NCI-H460 (cell line): ENCODE measurements around the gene ELMO2. TPM values are rescaled to one million over a fixed set of nuclear protein-coding genes. Genes with fewer than 3 reads are reported as not detected.

Source experiments
- DNase-seq: peaks from one replicate; pipeline ENCODE4 v3.0.0-alpha.2; 2016; ENCODE audit warnings: low read depth; ENCODE audit errors: extremely low read depth
- polyA plus RNA-seq: library from polyadenylated mRNA; depleted of rRNA; stranded (reverse); fragments of >200 nt; gene quantifications from 2 replicates; pipeline ENCODE4 v1.2.3, GENCODE V29; 2014; cell fraction: nucleus; rRNA removed
- total RNA-seq: library from RNA; depleted of rRNA; stranded (reverse); fragments of >200 nt; shearing (Covaris generic); gene quantifications from 2 replicates; pipeline ENCODE4 v1.2.3, GENCODE V29; 2014; rRNA removed

ELMO2 gene
- 14.1 and 22.3 TPM in 2 replicates for total RNA-seq
- 17.6 and 26.8 TPM in 2 replicates for polyA plus RNA-seq

DNA sequence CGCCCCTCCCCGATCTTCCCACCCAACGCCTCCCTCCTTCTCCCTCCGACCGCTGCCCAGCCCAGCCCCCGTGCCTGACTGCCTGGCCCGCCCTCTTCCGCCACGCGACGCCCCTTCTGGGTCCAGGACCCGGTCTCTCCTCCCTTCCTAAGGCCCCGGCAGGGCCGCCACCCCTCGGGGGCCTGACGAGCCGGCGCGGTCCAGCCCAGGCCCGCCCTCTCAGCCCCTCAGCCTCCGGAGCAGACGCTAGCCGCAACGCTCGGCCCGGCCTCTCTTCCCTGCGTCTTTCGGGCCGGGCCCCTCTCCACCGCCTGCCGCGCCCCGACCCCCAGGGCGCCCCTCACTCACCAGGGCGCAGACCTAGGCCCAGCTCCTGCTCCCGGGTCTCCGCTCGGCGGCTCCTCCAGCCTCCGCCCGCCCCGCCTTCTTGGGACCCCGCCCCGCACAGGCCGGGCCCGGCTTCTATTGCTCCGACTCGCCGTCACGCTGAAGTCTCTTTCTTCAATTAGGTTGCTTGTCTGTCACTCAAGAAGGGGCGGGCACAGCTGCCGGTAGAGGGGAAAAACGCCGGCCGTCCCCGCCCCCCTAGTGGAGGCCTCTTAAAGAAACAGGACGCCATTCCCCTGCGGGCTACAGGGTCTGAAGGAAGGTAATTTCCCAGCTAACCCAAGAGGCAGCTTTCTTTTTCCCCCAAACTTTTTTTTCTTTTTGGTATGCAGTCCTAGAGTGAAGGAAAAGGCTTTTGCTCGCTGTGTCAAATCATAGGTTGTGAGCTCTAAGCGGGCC lies at the start of gene ELMO2:
ELMO2 (minus strand) TSS at position 416 of the 786 bp plus-strand sequence. CDS start 12,133 bp downstream, outside the sequence.
- DNase-seq: peak; percentile 96

GRCh38 chr20:46455729-46456128 lies 49.3 kb upstream of the ELMO2 start:
- no peak for DNase-seq

DNA sequence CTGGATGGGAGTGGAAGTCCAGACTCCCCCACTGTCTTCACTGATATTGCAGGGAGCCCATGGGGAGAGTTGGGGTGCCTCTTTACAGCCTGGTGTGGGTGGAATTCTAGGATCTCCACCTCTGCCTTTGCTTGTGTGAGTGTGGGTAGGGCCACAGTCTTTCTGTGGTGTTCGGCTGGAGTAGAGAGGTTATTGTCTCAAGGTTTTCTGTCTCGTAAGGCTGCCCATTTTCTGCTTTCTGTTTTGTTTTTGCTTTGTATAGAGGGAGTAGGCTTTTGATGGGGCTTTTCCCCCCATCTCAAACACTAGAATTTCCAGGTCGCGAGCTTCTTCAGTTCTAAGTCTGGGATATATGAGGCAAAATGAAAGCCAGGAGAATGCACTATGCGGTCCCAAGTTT lies 40.4 kb upstream of the ELMO2 start:
- DNase-seq: no peak

GRCh38 chr20:46439837-46440236 lies 33.4 kb upstream of the ELMO2 start:
- DNase-seq: no peak

DNA sequence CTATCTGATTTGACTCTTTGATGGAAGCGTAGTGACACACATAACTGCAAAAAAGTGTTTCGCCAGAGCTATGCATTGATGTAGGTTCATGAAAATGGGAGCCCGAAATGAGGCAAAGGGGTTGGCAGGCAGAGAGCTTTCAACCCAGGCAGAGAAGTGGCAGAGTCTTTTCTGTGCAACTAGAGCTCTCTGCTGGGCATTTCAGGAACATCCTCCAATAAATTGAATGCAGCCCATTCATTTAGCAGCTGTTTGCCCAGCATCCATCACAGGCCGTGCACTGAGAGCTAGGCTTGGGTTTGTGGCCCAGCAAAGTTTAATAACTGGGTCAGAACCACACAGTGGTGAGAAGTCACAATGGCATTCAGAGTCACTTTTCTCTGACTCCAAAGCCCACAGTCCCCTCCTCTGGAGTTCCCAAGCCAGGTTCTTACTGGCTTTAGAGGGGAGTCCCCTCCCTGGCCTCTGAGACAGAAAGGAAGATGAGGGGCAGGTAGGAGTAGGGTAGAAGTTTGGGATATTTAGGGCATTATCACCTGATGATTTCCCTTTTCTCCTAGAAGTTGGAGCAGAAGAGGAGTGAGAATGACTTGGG lies 31.8 kb upstream of the ELMO2 start:
- DNase-seq: peak; percentile 41

GRCh38 chr20:46435146-46435545 lies 28.7 kb upstream of the ELMO2 start:
- no peak for DNase-seq

GRCh38 chr20:46434597-46434996 lies 28.2 kb upstream of the ELMO2 start:
- DNase-seq: no peak

DNA sequence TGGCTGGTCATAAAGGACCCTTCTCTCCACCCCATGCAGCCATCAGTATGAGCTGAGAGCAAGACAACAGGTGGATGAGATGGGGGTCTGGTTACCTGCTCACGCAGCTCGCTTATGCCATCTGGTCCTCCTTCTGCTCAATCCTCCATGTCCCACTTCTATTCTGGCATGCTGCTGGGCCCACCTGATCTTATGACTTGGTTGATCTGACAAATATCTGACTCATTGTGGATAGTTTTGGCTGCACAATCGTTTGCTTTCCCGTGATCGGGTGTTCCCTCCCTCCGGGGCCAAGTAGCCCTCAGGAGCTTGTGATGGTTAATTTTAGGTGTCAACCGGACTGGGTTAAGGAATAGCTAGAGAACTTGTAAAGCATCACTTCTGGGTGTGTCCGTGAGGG lies 26.6 kb upstream of the ELMO2 start:
- DNase-seq: no peak

DNA sequence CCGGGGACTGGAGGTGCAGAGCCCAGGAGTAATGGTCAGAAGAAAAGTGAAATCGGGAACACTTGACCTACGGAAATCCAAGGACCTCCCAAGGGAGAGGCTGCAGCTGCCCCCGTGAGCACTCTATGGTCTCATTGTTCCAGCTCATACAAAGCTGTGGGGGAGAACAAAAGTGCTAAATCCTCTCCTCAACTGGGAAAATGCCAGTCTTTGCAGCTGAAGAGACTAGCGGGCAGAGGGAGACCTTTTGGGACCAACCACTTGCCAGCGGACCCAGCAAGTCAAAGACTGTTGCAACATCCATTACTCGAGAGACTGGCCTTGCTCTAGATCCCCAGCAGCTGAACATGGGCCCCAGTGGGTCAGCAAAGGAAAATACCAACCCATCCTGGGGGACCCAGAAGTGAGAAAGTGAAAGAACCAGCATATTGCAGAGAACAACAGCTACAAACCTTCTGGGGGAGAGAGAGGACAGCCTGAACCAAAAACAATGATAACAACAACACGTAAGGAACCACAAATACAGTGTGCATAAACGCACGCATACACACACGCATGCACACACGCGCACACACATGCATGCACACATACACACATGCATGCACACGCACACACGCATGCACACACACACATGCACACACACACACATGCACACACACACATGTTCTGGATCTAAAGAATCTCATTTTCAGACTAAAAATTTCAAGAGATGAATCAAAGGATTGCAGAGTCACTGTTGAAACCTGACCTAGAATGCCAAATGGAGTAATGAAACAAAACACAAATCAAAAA lies 24.7 kb upstream of the ELMO2 start:
- no peak for DNase-seq

DNA sequence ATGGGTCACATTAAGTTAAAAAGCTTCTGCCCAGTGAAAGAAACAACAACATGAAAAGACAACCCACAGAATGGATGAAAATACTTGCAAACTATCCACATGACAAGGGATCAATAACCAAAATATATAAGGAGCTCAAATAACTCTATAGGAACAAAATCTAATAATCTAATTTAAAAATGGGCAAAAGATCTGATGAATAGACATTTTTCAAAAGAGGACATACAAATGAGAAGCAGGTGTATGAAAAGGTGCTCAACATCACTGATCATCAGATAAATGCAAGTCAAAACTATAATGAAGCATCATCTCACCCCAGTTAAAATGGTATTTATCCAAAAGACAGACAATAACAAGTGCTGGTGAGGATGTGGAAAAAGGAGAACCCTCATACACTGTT lies 21.0 kb upstream of the ELMO2 start:
- DNase-seq: no peak

DNA sequence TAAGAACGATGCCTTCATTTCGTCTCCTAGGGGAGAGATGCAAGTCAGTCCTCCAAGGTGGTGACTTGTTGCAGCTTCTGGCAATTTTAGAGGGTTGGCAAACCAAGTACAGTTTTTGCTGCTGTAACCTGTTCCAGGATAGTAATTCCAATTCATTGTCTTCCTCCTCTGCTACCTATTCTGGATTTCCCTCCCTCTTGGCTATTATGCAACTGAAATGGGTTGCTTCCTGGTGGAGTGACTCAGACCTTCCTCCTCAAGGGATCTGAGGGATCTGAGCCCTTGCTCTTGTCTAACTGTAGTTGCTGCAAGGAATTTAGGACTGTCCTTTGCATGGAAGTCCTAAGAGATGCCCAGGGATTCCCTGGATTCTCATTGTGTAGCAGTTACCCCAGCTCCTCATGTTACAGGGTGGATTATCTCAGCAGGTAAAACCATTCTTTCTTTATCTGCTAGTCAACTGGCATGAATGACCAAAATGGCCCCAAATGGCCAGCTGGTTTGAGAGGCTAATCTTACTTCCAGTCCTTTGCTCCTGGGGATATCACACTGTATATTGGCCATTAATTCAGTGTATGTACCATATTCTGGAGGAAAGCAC lies 17.6 kb upstream of the ELMO2 start:
- DNase-seq: no peak

- no peak for DNase-seq
These were observed 16.9 kb upstream of the ELMO2 start for GRCh38 chr20:46423342-46423741.

DNA sequence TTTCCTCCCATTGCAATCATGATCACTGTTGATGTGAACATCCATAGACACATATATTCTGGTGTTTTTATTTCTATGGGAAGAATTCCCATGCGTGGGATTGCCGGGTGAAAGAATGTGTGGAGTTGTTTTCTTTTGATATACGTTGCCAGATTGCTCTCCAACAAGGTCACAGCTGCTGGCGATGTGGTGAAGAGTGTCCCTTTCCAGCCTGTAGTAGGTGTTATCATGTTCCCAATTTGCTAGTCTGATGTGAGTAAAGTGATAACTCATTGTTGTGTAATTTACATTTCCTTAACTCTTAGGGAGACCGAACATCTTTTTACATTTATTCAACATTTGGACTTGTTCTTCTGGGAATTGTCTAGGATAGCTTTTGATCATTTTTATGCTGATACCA lies 14.5 kb upstream of the ELMO2 start:
- DNase-seq: no peak

DNA sequence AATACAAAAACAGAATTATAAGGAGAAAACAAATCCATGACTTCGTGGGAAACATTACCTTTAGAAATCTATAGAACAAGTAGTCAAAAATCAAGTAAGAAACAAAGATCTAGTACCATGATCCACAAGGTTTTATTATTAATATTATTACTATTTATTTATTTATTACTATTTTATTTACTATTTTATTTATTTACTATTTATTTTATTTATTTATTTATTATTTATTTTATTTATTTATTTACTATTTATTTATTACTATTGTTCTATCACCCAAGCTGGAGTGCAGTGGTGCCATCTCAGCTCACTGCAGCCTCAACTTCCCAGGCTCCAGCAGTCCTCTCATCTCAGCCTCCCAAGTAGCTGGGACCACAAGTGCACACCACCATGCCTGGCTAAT lies 13.5 kb upstream of the ELMO2 start:
- DNase-seq: no peak

- DNase-seq: no peak
These were observed 10.4 kb upstream of the ELMO2 start for GRCh38 chr20:46416839-46417238.

DNA sequence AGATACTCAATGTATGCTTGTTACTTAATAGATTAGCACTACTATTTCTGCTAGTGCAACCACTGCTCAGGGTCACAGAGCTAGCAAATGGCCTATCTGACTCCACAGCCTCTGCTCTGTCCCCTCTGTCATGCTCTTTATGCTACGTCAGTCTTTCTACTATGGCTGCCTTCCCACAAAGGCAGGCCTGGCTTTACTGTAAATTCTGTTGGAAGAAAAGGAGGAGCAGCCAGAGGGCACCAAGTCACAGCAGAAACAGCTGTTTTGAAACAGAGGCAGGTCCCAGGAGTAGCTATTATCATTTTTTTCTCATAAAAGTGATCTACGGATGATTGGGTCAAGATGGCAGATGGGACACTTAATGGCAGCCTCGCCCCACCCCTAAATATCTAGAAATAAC lies 10.0 kb upstream of the ELMO2 start:
- DNase-seq: no peak

GRCh38 chr20:46415773-46416172 lies 9.4 kb upstream of the ELMO2 start:
- DNase-seq: no peak

GRCh38 chr20:46414608-46415007 lies 8.2 kb upstream of the ELMO2 start:
- no peak for DNase-seq

DNA sequence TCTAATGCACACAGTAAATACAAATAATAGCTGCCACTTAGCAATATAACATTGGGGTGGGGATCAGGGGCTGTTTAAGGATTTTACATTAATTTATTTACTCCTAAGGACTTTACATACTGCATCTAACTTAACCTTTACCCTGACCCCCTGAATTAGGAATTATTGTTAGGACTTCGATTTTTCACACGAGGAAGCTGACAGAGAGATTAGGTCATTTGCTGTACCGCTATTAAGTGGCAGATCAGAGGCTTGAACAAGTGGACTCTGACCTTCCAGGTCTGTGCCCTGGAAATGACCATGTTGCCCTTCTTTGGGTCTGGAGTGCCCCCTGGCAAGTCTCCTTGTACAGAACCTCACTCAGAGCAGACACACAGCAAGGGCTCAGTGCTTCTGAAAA lies 5.2 kb upstream of the ELMO2 start:
- DNase-seq: no peak

DNA sequence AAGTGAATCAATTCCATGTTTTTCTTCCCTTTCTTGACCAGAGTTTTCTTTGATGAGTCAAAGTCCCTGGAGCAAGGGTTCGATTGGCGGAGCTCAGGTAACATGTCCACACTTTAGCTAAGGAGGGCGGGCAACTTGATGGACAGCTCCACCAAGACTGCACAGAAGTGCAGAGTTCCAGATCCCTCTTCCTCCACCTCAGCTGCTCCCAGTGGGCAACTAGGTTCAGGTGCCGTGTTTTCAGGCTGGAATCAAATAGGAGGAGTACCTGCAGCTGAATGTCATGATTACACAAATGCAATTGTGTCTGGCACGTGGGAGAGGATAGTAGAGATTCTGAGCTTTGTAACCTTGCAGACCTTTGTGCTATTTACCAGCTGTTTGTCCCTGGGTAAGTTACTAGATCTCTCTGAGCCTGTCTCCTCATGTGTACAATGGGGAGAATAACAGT lies 1.9 kb upstream of the ELMO2 start:
- no peak for DNase-seq

GRCh38 chr20:46407671-46407996 lies 1.2 kb upstream of the ELMO2 start:
- no peak for DNase-seq
